Measurements from ENCODE around the gene MYLK2. TPM values are rescaled to one million over a fixed set of nuclear protein-coding genes. Genes with fewer than 3 reads are reported as not detected.
A peak's percentile ranks its signal among the peaks of the same experiment; 100 is the strongest.

The MYLK2 gene
- total RNA-seq, 1 experiment from 2014 or later = 3.5 TPM

- Histone ChIP-seq H3K4me1 (peaks cover 3% of the 10 kb centered on the region; the same call in 1 of the 2 replicates), H3K9me3 (replicated peaks) (no peaks in the 10 kb centered on the region), H3K4me3 (peak overlapping the region; percentile 59), H3K27ac (no peak overlapping the region), H3K27me3 (peaks cover 8% of the 10 kb centered on the region; the same call in 1 of the 2 replicates), H3K36me3 (no peaks in the 10 kb centered on the region)
- peak; percentile 86 to 88 for DNase-seq
These were observed 42.4 kb downstream of the MYLK2 start for GRCh38 chr20:31861385-31862156.

- Histone ChIP-seq H3K36me3 (no peaks in the 10 kb centered on the region), H3K4me1 (peaks cover 3% of the 10 kb centered on the region; the same call in 1 of the 2 replicates), H3K27me3 (peaks cover 8% of the 10 kb centered on the region; the same call in 1 of the 2 replicates), H3K9me3 (replicated peaks) (no peaks in the 10 kb centered on the region), H3K4me3 (no peak overlapping the region), H3K27ac (no peak overlapping the region)
- no peak for DNase-seq
These were observed 43.0 kb downstream of the MYLK2 start for GRCh38 chr20:31862157-31862470.

- H3K27ac ChIP-seq = no peak overlapping the region
- H3K9me3 ChIP-seq (replicated peaks) = no peaks in the 10 kb centered on the region
- H3K27me3 ChIP-seq = peaks cover 8% of the 10 kb centered on the region; the same call in 1 of the 2 replicates
- no peak overlapping the region for H3K4me3 ChIP-seq
- peaks cover 3% of the 10 kb centered on the region; the same call in 1 of the 2 replicates for H3K4me1 ChIP-seq
- no peak for DNase-seq
- no peaks in the 10 kb centered on the region for H3K36me3 ChIP-seq
These were observed 43.4 kb downstream of the MYLK2 start for GRCh38 chr20:31862506-31862905.

- Histone ChIP-seq H3K4me1 (peaks cover 3% of the 10 kb centered on the region; the same call in 1 of the 2 replicates), H3K27ac (no peak overlapping the region), H3K27me3 (peaks cover 7% of the 10 kb centered on the region; the same call in 1 of the 2 replicates), H3K36me3 (no peaks in the 10 kb centered on the region), H3K4me3 (no peak overlapping the region), H3K9me3 (replicated peaks) (no peaks in the 10 kb centered on the region)
- no peak for DNase-seq
These were observed 44.3 kb downstream of the MYLK2 start for GRCh38 chr20:31863296-31864085.

- Histone ChIP-seq H3K27ac (no peak overlapping the region), H3K9me3 (replicated peaks) (no peaks in the 10 kb centered on the region), H3K4me3 (no peak overlapping the region), H3K4me1 (peaks cover 7% of the 10 kb centered on the region; the same call in 1 of the 2 replicates), H3K27me3 (no peaks in the 10 kb centered on the region; the same call in 1 of the 2 replicates), H3K36me3 (no peaks in the 10 kb centered on the region)
- DNase-seq = no peak
These were observed 45.6 kb downstream of the MYLK2 start for GRCh38 chr20:31864521-31865400.

- peaks cover 7% of the 10 kb centered on the region; the same call in 1 of the 2 replicates for H3K4me1 ChIP-seq
These were observed 47.1 kb downstream of the MYLK2 start for GRCh38 chr20:31866221-31866620.

GRCh38 chr20:31868853-31869672, 49.9 kb downstream of the MYLK2 start:
- Histone ChIP-seq H3K27ac (no peak overlapping the region), H3K27me3 (no peaks in the 10 kb centered on the region; the same call in 1 of the 2 replicates)

More at GRCh38 chr20:31866221-31866620, 47.1 kb downstream of the MYLK2 start:
- Histone ChIP-seq H3K27ac (no peak overlapping the region), H3K36me3 (no peaks in the 10 kb centered on the region), H3K9me3 (replicated peaks) (no peaks in the 10 kb centered on the region), H3K4me3 (no peak overlapping the region), H3K27me3 (no peaks in the 10 kb centered on the region; the same call in 1 of the 2 replicates)
- DNase-seq = no peak

GRCh38 chr20:31869673-31869941, 50.5 kb downstream of the MYLK2 start:
- Histone ChIP-seq H3K9me3 (replicated peaks) (no peaks in the 10 kb centered on the region), H3K4me1 (peaks cover 7% of the 10 kb centered on the region; the same call in 1 of the 2 replicates), H3K4me3 (peak overlapping the region; percentile 69), H3K27me3 (no peaks in the 10 kb centered on the region; the same call in 1 of the 2 replicates), H3K27ac (no peak overlapping the region), H3K36me3 (no peaks in the 10 kb centered on the region)
- DNase-seq = no peak

More at GRCh38 chr20:31868853-31869672, 49.9 kb downstream of the MYLK2 start:
- no peak for DNase-seq
- Histone ChIP-seq H3K4me1 (peaks cover 7% of the 10 kb centered on the region; the same call in 1 of the 2 replicates), H3K4me3 (peak overlapping the region; percentile 69; the same call in 1 of the 2 replicates), H3K36me3 (no peaks in the 10 kb centered on the region), H3K9me3 (replicated peaks) (no peaks in the 10 kb centered on the region)

GRCh38 chr20:31869942-31870725, 51.0 kb downstream of the MYLK2 start, which contains the start of the genes DUSP15 and TTLL9:
TSS of gene DUSP15 (minus strand) at chr20:31870527. CDS start at chr20:31870337, 190 bp downstream.
TSS of gene TTLL9 (plus strand) at chr20:31870634. CDS start at chr20:31871127, 493 bp downstream.
- Histone ChIP-seq H3K27ac (no peak within 1 kb of the TSS; the same call in 1 of the 2 replicates), H3K9me3 (replicated peaks) (no peaks in the 10 kb centered on the region), H3K27me3 (no peaks in the 10 kb centered on the region; the same call in 1 of the 2 replicates), H3K36me3 (no peaks in the 10 kb centered on the region), H3K4me1 (peaks cover 7% of the 10 kb centered on the region; the same call in 1 of the 2 replicates), H3K4me3 (peak within 1 kb of the TSS; percentile 69)
- peak; percentile 57 to 58 for DNase-seq

- peak in 1 of 2 experiments; percentile 43 for DNase-seq
- H3K27ac ChIP-seq = no peak overlapping the region; the same call in 1 of the 2 replicates
- H3K4me3 ChIP-seq = peak overlapping the region; percentile 69
These were observed 51.8 kb downstream of the MYLK2 start for GRCh38 chr20:31870726-31871617.

GRCh38 chr20:31871618-31871954, 52.4 kb downstream of the MYLK2 start:
- Histone ChIP-seq H3K36me3 (no peaks in the 10 kb centered on the region), H3K27ac (no peak overlapping the region), H3K4me3 (no peak overlapping the region), H3K27me3 (no peaks in the 10 kb centered on the region; the same call in 1 of the 2 replicates), H3K9me3 (replicated peaks) (no peaks in the 10 kb centered on the region), H3K4me1 (peaks cover 7% of the 10 kb centered on the region; the same call in 1 of the 2 replicates)
- no peak for DNase-seq

More at GRCh38 chr20:31870726-31871617, 51.8 kb downstream of the MYLK2 start:
- Histone ChIP-seq H3K4me1 (peaks cover 7% of the 10 kb centered on the region; the same call in 1 of the 2 replicates), H3K36me3 (no peaks in the 10 kb centered on the region), H3K9me3 (replicated peaks) (no peaks in the 10 kb centered on the region), H3K27me3 (no peaks in the 10 kb centered on the region; the same call in 1 of the 2 replicates)

GRCh38 chr20:31872406-31872805, 53.2 kb downstream of the MYLK2 start:
- no peaks in the 10 kb centered on the region for H3K36me3 ChIP-seq
- H3K27ac ChIP-seq = no peak overlapping the region
- H3K9me3 ChIP-seq (replicated peaks) = no peaks in the 10 kb centered on the region
- peaks cover 7% of the 10 kb centered on the region; the same call in 1 of the 2 replicates for H3K4me1 ChIP-seq
- no peaks in the 10 kb centered on the region; the same call in 1 of the 2 replicates for H3K27me3 ChIP-seq
- no peak for DNase-seq
- no peak overlapping the region for H3K4me3 ChIP-seq

Data from SJCRH30 (cell line).